Hepatocyte (in vitro differentiated cells): ENCODE data around the gene BCL7C. TPM values are rescaled to one million over a fixed set of nuclear protein-coding genes. Genes with fewer than 3 reads are reported as not detected.

Experiments
- DNase-seq: peaks from one replicate; pipeline ENCODE4 v3.0.0-alpha.2; 2016; ENCODE audit warnings: low spot score
- H2AFZ ChIP-seq: fragments of 200-600 bp; sonication (generic); 2 replicates; pipeline ENCODE4 v1.6.0; 2016; ENCODE audit warnings: antibody characterized with exemption, mild to moderate bottlenecking
- H3K27ac ChIP-seq: fragments of 200-600 bp; sonication (generic); 2 replicates; pipeline ENCODE4 v1.5.1; 2016; ENCODE audit warnings: mild to moderate bottlenecking
- H3K27me3 ChIP-seq: fragments of 200-600 bp; sonication (generic); 2 replicates; pipeline ENCODE4 v1.6.1; 2016
- H3K36me3 ChIP-seq: fragments of 200-600 bp; sonication (generic); replicated peaks from 2 replicates; pipeline ENCODE4 v1.5.1; 2016; ENCODE audit warnings: low read depth; ENCODE audit not compliant: insufficient read depth
- H3K4me1 ChIP-seq: fragments of 200-600 bp; sonication (generic); 2 replicates; pipeline ENCODE4 v1.5.1; 2016; ENCODE audit warnings: mild to moderate bottlenecking, moderate library complexity; ENCODE audit not compliant: insufficient read depth
- H3K4me2 ChIP-seq: fragments of 200-600 bp; sonication (generic); 2 replicates; pipeline ENCODE4 v1.6.0; 2016
- H3K4me3 ChIP-seq: fragments of 200-600 bp; sonication (generic); 2 replicates; pipeline ENCODE4 v1.5.1; 2016; ENCODE audit warnings: mild to moderate bottlenecking
- H3K79me2 ChIP-seq: fragments of 200-600 bp; sonication (generic); 2 replicates; pipeline ENCODE4 v1.6.0; 2017; ENCODE audit warnings: mild to moderate bottlenecking
- H3K9me2 ChIP-seq: fragments of 200-600 bp; sonication (generic); replicated peaks from 2 replicates; pipeline ENCODE4 v1.6.0; 2017; ENCODE audit warnings: mild to moderate bottlenecking; ENCODE audit not compliant: insufficient read depth
- H3K9me3 ChIP-seq: fragments of 200-600 bp; sonication (generic); 2 replicates; pipeline ENCODE4 v1.5.1; 2016; ENCODE audit warnings: low read depth, mild to moderate bottlenecking
- H4K20me1 ChIP-seq: fragments of 200-600 bp; sonication (generic); 2 replicates; pipeline ENCODE4 v1.6.0; 2016; ENCODE audit warnings: mild to moderate bottlenecking; ENCODE audit not compliant: insufficient read depth, poor library complexity, severe bottlenecking
- EZH2 ChIP-seq: fragments of 200-600 bp; sonication (generic); IDR thresholded peaks from 2 replicates; pipeline ENCODE4 v1.6.1; 2016; ENCODE audit warnings: antibody characterized with exemption, mild to moderate bottlenecking, borderline replicate concordance
- EZH2phosphoT487 ChIP-seq: fragments of 200-600 bp; sonication (generic); IDR thresholded peaks from one replicate; pipeline ENCODE4 v1.6.1; 2018; ENCODE audit warnings: antibody characterized with exemption, mild to moderate bottlenecking, low read depth, moderate library complexity; ENCODE audit not compliant: unreplicated experiment, severe bottlenecking
- WGBS: methylation state at CpG from one replicate; pipeline ENCODE4 v1.1.6; 2016; ENCODE audit warnings: low lambda C conversion rate; ENCODE audit errors: missing lambda C conversion rate; 5-methylcytosine and 5-hydroxymethylcytosine counted together
- polyA plus RNA-seq: library from polyadenylated mRNA; unstranded; fragments of >200 nt; fragmentation: Nextera tagmentation; extraction: Ambion mirVana; gene quantifications from 2 replicates; pipeline ENCODE4 v1.2.1, GENCODE V29; 2016
- total RNA-seq: library from RNA; depleted of rRNA; stranded (reverse); fragments of >200 nt; gene quantifications from 2 replicates; pipeline ENCODE4 v1.2.3, GENCODE V29; 2014
- TF ChIP-seq, protein P1 (sequence below): fragments of 200-600 bp; sonication (generic); IDR thresholded peaks from 2 replicates; pipeline ENCODE4 v1.5.1; 2016; ENCODE audit warnings: antibody characterized with exemption, mild to moderate bottlenecking; ENCODE audit not compliant: poor library complexity

The BCL7C gene
- total and polyA plus RNA-seq, 2 experiments from 2014 or later = 25.7 to 54.1 TPM

DNA sequence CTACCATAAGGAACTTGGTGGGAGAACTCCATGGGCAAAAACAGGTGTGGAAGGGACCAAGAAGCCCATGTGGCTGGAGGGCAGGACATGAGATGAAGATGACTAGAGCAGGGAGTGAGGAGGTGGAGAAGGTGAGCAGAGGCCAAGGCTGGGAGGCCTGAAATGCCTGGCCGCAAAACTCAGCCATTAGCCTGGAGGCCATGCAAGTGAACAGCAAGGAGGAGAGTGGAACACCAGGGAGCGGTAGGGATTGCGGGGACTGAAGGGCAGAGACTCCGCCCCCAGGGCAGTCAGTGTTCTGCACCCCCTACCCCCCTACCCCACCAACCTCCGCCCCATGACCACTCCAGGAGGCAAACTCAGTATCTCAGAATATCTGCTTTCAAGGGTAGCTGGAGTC, 17.0 kb downstream of the BCL7C start:
- peak overlapping the region; percentile 98 for H3K27ac ChIP-seq
- DNase-seq = no peak
- H3K4me1 ChIP-seq = peaks cover 14% of the 10 kb centered on the region
- no peaks in the 10 kb centered on the region for H3K36me3 ChIP-seq
- H3K9me3 ChIP-seq = no peaks in the 10 kb centered on the region
- H3K27me3 ChIP-seq = no peaks in the 10 kb centered on the region
- 76% methylated on average over 4 of the region's 5 CpGs for WGBS
- H3K4me3 ChIP-seq = no peak overlapping the region
- peaks cover 42% of the 10 kb centered on the region for H3K79me2 ChIP-seq
- no peak overlapping the region for H2AFZ ChIP-seq
- no peaks in the 10 kb centered on the region for H3K9me2 ChIP-seq
- peak overlapping the region; percentile 78 for H3K4me2 ChIP-seq
- no peaks in the 10 kb centered on the region for H4K20me1 ChIP-seq
- TF ChIP-seq EZH2 (no peak), EZH2phosphoT487 (no peak)
- TF ChIP-seq, protein P1, sequence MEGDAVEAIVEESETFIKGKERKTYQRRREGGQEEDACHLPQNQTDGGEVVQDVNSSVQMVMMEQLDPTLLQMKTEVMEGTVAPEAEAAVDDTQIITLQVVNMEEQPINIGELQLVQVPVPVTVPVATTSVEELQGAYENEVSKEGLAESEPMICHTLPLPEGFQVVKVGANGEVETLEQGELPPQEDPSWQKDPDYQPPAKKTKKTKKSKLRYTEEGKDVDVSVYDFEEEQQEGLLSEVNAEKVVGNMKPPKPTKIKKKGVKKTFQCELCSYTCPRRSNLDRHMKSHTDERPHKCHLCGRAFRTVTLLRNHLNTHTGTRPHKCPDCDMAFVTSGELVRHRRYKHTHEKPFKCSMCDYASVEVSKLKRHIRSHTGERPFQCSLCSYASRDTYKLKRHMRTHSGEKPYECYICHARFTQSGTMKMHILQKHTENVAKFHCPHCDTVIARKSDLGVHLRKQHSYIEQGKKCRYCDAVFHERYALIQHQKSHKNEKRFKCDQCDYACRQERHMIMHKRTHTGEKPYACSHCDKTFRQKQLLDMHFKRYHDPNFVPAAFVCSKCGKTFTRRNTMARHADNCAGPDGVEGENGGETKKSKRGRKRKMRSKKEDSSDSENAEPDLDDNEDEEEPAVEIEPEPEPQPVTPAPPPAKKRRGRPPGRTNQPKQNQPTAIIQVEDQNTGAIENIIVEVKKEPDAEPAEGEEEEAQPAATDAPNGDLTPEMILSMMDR = no peak

DNA sequence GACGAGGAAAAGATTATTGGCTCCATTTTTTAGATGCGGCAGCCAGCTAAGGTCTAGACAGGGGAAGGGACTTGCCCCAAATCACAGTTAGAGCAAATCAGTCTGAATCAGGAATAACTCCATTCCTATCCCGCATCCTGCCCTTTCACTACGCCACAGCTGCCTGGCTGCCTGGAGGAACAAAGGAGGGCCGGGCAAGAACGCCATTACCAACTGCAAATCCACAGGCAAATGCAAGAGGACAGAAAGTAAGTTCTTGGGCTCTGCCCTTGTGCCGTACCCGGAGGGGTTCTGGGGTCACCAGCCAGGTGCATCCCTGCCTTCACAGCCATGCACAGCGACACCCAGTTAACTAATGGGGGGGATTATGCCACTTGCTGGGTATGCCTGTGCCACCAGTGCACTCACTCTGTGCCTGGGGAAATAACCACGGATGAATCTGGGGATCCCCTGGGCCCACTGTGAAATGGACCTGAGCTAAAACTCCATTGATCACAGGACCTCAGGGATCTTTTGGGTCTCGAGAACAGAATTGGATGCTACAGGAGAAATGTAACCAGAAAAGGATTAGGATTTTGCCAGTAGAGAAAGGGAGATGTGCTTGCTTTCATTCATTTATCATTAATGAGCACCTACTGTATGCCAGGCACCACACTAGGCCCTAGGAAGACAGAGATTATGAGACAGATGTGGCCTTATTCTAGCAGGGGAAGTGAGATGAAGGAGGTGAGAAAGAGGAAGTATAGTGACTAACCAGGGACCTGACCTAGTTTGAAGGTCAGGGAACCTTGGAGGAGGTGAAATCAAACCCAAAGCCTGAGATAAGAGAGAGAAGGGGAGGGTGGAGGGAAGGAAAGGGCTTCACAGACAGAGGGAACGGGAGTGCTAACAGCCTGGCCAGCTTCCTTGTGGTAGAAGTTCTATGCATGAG, 17.7 kb downstream of the BCL7C start:
- 25% methylated on average over 12 of the region's 12 CpGs for WGBS

DNA sequence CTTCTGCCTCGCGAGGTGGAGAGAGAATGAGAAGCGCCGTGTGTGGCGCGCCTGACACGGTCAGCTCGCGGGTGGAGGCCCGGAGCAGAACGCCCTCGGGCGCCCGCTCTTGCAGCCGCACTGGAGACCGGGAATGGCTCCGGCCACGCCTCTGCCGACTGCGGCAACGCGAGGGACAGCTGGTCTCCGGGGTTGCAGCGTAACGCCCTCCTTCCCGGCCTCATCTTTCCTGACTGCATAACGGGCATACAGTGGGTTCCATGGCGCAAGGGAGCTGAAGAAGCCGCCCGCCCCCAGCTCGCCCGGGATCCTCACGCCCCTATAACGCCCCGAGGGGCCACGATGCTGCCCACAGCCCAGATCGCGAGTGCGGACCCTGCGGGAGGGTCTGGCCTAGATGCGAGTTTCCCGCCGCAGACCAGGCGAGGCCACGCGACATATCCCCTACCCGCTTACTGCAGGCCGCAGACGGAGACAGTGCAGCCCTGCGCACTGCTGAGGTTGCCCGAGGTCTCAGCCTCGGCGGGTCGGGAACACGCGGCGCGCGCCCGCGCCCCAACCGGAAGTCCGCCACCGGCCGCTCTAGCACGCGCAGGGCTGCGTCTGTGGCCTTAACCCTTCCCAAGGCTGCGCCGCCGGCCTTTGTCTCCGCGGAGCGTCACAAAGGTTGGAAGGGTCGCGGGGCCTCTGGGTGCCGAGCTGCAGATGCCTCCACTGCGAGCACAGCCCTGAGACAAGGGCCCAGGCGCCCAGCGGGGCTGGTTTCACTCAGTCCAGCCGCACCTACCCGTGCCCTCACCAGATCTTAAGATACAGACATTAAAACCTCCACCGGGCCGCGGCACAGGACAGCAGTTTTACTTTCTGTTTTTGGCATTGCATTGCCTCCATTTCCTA, 18.8 kb downstream of the BCL7C start:
- peak overlapping the region; percentile 82 for H3K4me3 ChIP-seq
- H3K4me1 ChIP-seq = peaks cover 14% of the 10 kb centered on the region
- H3K27ac ChIP-seq = peak overlapping the region; percentile 98
- H2AFZ ChIP-seq = peak overlapping the region; percentile 69
- H3K4me2 ChIP-seq = peak overlapping the region; percentile 78
- H3K36me3 ChIP-seq = no peaks in the 10 kb centered on the region
- H4K20me1 ChIP-seq = no peaks in the 10 kb centered on the region
- H3K9me3 ChIP-seq = no peaks in the 10 kb centered on the region
- peak; percentile 95 for DNase-seq
- no peaks in the 10 kb centered on the region for H3K27me3 ChIP-seq
- TF ChIP-seq, protein P1 = no peak
- TF ChIP-seq EZH2 = no peak
- no peak for TF ChIP-seq EZH2phosphoT487
- WGBS = under 1% methylated on average over 81 of the region's 85 CpGs
- H3K79me2 ChIP-seq = peaks cover 41% of the 10 kb centered on the region
- H3K9me2 ChIP-seq = no peaks in the 10 kb centered on the region

More for the DNA sequence above, 17.7 kb downstream of the BCL7C start:
- no peaks in the 10 kb centered on the region for H3K36me3 ChIP-seq
- H3K9me2 ChIP-seq = no peaks in the 10 kb centered on the region
- H3K79me2 ChIP-seq = peaks cover 42% of the 10 kb centered on the region
- H3K27ac ChIP-seq = peak overlapping the region; percentile 98
- no peaks in the 10 kb centered on the region for H4K20me1 ChIP-seq
- peaks cover 14% of the 10 kb centered on the region for H3K4me1 ChIP-seq
- TF ChIP-seq, protein P1 = no peak
- TF ChIP-seq EZH2 = no peak
- TF ChIP-seq EZH2phosphoT487 = no peak
- peak overlapping the region; percentile 82 for H3K4me3 ChIP-seq
- DNase-seq = no peak
- H3K9me3 ChIP-seq = no peaks in the 10 kb centered on the region
- H3K27me3 ChIP-seq = no peaks in the 10 kb centered on the region
- H2AFZ ChIP-seq = peak overlapping the region; percentile 69
- peak overlapping the region; percentile 78 for H3K4me2 ChIP-seq
